GM11168 (cell line): ENCODE measurements around the gene PHB1.

Source experiments
- in situ Hi-C: fragments of 300-500 bp; cut with MboI; formaldehyde crosslinking; loops from one replicate; pipeline ENCODE4 v1.12.0; 2022; ENCODE audit warnings: low sequenced_read_pairs; ENCODE audit not compliant: unreplicated experiment

Gene PHB1

GRCh38 chr17:49414622-49415350, at the start of gene PHB1:
Gene PHB1 (minus strand): TSS chr17:49414882. CDS start chr17:49413264, 1,618 bp downstream.
- in situ Hi-C loops: loop anchor here (25.0 kb wide), 1 partner anchor 273 kb away; the partner anchor contains the start of gene SPOP

GRCh38 chr17:49464049-49464448, 49.4 kb upstream of the PHB1 start:
- in situ Hi-C loops: no loop called here

- in situ Hi-C loops: no loop called here
Observed at GRCh38 chr17:49461580-49461979, 46.9 kb upstream of the PHB1 start.

GRCh38 chr17:49460401-49460800, 45.7 kb upstream of the PHB1 start:
- in situ Hi-C loops: no loop called here

- in situ Hi-C loops: no loop called here
Observed at GRCh38 chr17:49459401-49459984, 44.8 kb upstream of the PHB1 start.

GRCh38 chr17:49457564-49458535, 43.2 kb upstream of the PHB1 start:
- in situ Hi-C loops: no loop called here

GRCh38 chr17:49456183-49456965, 41.7 kb upstream of the PHB1 start:
- in situ Hi-C loops: no loop called here

GRCh38 chr17:49455272-49455861, 40.7 kb upstream of the PHB1 start:
- in situ Hi-C loops: no loop called here

GRCh38 chr17:49454050-49454449, 39.4 kb upstream of the PHB1 start:
- in situ Hi-C loops: no loop called here

GRCh38 chr17:49452661-49453060, 38.0 kb upstream of the PHB1 start:
- in situ Hi-C loops: no loop called here

GRCh38 chr17:49452201-49452600, 37.5 kb upstream of the PHB1 start:
- in situ Hi-C loops: no loop called here

- in situ Hi-C loops: no loop called here
Observed at GRCh38 chr17:49450735-49451134, 36.1 kb upstream of the PHB1 start.

GRCh38 chr17:49450181-49450580, 35.5 kb upstream of the PHB1 start:
- in situ Hi-C loops: no loop called here

GRCh38 chr17:49447628-49448302, 33.1 kb upstream of the PHB1 start:
- in situ Hi-C loops: no loop called here

- in situ Hi-C loops: no loop called here
Observed at GRCh38 chr17:49445591-49445990, 30.9 kb upstream of the PHB1 start.

GRCh38 chr17:49444384-49444783, 29.7 kb upstream of the PHB1 start:
- in situ Hi-C loops: no loop called here

- in situ Hi-C loops: no loop called here
Observed at GRCh38 chr17:49443862-49444261, 29.2 kb upstream of the PHB1 start.

- in situ Hi-C loops: no loop called here
Observed at GRCh38 chr17:49442041-49442440, 27.4 kb upstream of the PHB1 start.

GRCh38 chr17:49441578-49441977, 26.9 kb upstream of the PHB1 start:
- in situ Hi-C loops: no loop called here
